Transverse colon (tissue), 3 donors: Measurements from ENCODE around the gene THOC2.

Experiments
- EP300 ChIP-seq: sonication (generic); formaldehyde crosslinking; IDR thresholded peaks from one replicate; pipeline ENCODE4 v1.6.1; 2017; ENCODE audit warnings: antibody characterized with exemption, low read depth
- POLR2A ChIP-seq: fragments of 450-650 bp; IDR thresholded peaks from one replicate; pipeline ENCODE4 v1.6.1; 2016; ENCODE audit warnings: antibody characterized with exemption, mild to moderate bottlenecking, moderate library complexity
- TF ChIP-seq, protein P1 (sequence below), 5 experiments: fragments of 200-600 bp in 3 of 5; fragments of 450-650 bp in 2 of 5; sonication (generic) in 3 of 5; IDR thresholded peaks; 1 replicate in 2 of 5; 2 replicates in 3 of 5; pipeline ENCODE4 v1.5.1; 2016 to 2017; ENCODE audit warnings: antibody characterized with exemption in 5 of 5, inconsistent platforms in 3 of 5, mild to moderate bottlenecking in 2 of 5, moderate library complexity in 1 of 5

DNA sequence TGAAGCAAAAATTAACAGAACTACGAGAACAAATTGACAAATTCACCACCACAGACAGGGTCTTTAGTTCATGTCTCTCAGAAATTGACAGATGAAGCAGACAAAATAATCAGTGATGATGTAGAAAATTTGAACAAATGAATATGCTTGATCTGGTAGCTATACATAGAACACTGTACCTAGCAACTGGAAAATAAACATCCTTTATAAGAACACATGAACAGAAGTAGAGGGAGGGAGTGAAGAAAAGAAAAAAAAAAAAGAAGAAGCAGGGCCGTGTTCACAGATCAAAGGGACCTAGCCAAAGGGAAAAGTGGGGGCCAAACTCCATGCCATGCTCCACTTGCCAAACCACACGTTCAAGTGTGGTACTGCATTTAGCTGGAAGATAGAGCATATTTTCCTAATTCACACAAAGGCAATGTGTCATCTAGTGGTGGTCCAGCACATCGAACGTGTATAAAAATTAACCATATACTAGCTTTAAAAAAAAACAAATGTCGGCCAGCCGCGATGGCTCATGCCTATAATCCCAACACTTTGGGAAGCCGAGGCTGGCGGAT, 5.6 kb upstream of the THOC2 start:
- TF ChIP-seq, protein P1, sequence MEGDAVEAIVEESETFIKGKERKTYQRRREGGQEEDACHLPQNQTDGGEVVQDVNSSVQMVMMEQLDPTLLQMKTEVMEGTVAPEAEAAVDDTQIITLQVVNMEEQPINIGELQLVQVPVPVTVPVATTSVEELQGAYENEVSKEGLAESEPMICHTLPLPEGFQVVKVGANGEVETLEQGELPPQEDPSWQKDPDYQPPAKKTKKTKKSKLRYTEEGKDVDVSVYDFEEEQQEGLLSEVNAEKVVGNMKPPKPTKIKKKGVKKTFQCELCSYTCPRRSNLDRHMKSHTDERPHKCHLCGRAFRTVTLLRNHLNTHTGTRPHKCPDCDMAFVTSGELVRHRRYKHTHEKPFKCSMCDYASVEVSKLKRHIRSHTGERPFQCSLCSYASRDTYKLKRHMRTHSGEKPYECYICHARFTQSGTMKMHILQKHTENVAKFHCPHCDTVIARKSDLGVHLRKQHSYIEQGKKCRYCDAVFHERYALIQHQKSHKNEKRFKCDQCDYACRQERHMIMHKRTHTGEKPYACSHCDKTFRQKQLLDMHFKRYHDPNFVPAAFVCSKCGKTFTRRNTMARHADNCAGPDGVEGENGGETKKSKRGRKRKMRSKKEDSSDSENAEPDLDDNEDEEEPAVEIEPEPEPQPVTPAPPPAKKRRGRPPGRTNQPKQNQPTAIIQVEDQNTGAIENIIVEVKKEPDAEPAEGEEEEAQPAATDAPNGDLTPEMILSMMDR (IDR thresholded peaks at IDR 0.05) = no peak
- TF ChIP-seq POLR2A (no peak), EP300 (no peak)
